Nephron progenitor cell (in vitro differentiated cells): ENCODE data around the gene ZFYVE27.

Source experiments
- DNase-seq: peaks from one replicate; pipeline ENCODE4 v3.0.0; 2021
- H3K27ac Mint-ChIP-seq: 2 replicates; pipeline ENCODE4 v1.8.0; 2021; ENCODE audit warnings: mild to moderate bottlenecking, moderate library complexity, mixed read lengths
- H3K27me3 Mint-ChIP-seq: 2 replicates; pipeline ENCODE4 v1.8.0; 2021; ENCODE audit warnings: mild to moderate bottlenecking, low read depth, mixed read lengths; ENCODE audit not compliant: poor library complexity
- H3K36me3 Mint-ChIP-seq: 2 replicates; pipeline ENCODE4 v1.8.0; 2021; ENCODE audit warnings: low read depth, mixed read lengths
- H3K4me1 Mint-ChIP-seq: 2 replicates; pipeline ENCODE4 v1.8.0; 2021; ENCODE audit warnings: mixed read lengths
- H3K4me3 Mint-ChIP-seq: 2 replicates; pipeline ENCODE4 v1.8.0; 2021; ENCODE audit warnings: mild to moderate bottlenecking, moderate library complexity, mixed read lengths
- H3K9me3 Mint-ChIP-seq: 2 replicates; pipeline ENCODE4 v1.8.0; 2021; ENCODE audit warnings: mild to moderate bottlenecking, moderate library complexity, mixed read lengths
- TF ChIP-seq, protein P1 (sequence below): fragments of 200-600 bp; sonication (generic); IDR thresholded peaks from 2 replicates; pipeline ENCODE4 v1.5.0; 2021; ENCODE audit warnings: antibody characterized with exemption

The ZFYVE27 gene

GRCh38 chr10:97726636-97727178 lies 10.2 kb upstream of the ZFYVE27 start:
- peaks cover 13% of the 10 kb centered on the region for H3K27me3 Mint-ChIP-seq
- peaks cover 16% of the 10 kb centered on the region for H3K9me3 Mint-ChIP-seq
- H3K4me1 Mint-ChIP-seq, result peaks cover 28% of the 10 kb centered on the region
- TF ChIP-seq, protein P1, sequence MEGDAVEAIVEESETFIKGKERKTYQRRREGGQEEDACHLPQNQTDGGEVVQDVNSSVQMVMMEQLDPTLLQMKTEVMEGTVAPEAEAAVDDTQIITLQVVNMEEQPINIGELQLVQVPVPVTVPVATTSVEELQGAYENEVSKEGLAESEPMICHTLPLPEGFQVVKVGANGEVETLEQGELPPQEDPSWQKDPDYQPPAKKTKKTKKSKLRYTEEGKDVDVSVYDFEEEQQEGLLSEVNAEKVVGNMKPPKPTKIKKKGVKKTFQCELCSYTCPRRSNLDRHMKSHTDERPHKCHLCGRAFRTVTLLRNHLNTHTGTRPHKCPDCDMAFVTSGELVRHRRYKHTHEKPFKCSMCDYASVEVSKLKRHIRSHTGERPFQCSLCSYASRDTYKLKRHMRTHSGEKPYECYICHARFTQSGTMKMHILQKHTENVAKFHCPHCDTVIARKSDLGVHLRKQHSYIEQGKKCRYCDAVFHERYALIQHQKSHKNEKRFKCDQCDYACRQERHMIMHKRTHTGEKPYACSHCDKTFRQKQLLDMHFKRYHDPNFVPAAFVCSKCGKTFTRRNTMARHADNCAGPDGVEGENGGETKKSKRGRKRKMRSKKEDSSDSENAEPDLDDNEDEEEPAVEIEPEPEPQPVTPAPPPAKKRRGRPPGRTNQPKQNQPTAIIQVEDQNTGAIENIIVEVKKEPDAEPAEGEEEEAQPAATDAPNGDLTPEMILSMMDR, result no peak
- peaks cover 12% of the 10 kb centered on the region for H3K36me3 Mint-ChIP-seq
- H3K27ac Mint-ChIP-seq, result peak overlapping the region; percentile 48
- DNase-seq, result peak; percentile 39
- H3K4me3 Mint-ChIP-seq, result peak overlapping the region; percentile 66

GRCh38 chr10:97729014-97729413 lies 7.9 kb upstream of the ZFYVE27 start:
- H3K4me1 Mint-ChIP-seq, result peaks cover 22% of the 10 kb centered on the region
- H3K4me3 Mint-ChIP-seq, result no peak overlapping the region
- no peak for DNase-seq
- H3K36me3 Mint-ChIP-seq, result peaks cover 5% of the 10 kb centered on the region
- no peak overlapping the region for H3K27ac Mint-ChIP-seq
- TF ChIP-seq, protein P1, result no peak
- H3K9me3 Mint-ChIP-seq, result peaks cover 16% of the 10 kb centered on the region
- H3K27me3 Mint-ChIP-seq, result peaks cover 19% of the 10 kb centered on the region

GRCh38 chr10:97731346-97732051 lies 5.4 kb upstream of the ZFYVE27 start:
- peaks cover 28% of the 10 kb centered on the region for H3K27me3 Mint-ChIP-seq
- TF ChIP-seq, protein P1, result peak; percentile 89
- no peak overlapping the region for H3K4me3 Mint-ChIP-seq
- peak; percentile 71 for DNase-seq
- H3K4me1 Mint-ChIP-seq, result peaks cover 4% of the 10 kb centered on the region
- H3K9me3 Mint-ChIP-seq, result peaks cover 21% of the 10 kb centered on the region
- peaks cover 11% of the 10 kb centered on the region for H3K36me3 Mint-ChIP-seq
- no peak overlapping the region for H3K27ac Mint-ChIP-seq

GRCh38 chr10:97732052-97732359 lies 4.9 kb upstream of the ZFYVE27 start:
- Mint-ChIP-seq H3K27ac (no peak overlapping the region), H3K27me3 (peaks cover 33% of the 10 kb centered on the region), H3K4me3 (no peak overlapping the region), H3K9me3 (peaks cover 19% of the 10 kb centered on the region), H3K4me1 (no peaks in the 10 kb centered on the region), H3K36me3 (peaks cover 9% of the 10 kb centered on the region)
- TF ChIP-seq, protein P1, result no peak
- no peak for DNase-seq

DNA sequence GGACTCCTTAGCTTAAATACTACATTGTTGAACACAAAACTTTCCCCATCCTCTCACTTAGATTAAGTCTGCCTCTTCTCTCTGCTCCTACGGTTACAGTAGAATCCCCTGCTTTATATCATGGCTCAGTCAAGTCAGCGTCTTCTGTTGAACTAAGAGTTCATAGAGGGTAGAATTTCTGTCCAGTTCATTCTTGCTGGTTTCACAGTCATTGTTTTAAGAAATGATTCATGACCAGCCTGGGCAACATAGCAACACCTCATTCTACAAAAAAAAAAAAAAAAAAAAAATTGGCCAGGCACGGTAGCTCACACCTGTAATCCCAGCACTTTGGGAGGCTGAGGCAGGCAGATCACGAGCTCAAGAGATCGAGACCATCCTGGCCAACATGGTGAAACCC lies 3.7 kb upstream of the ZFYVE27 start:
- Mint-ChIP-seq H3K4me1 (peaks cover 9% of the 10 kb centered on the region), H3K27me3 (peaks cover 34% of the 10 kb centered on the region), H3K36me3 (peaks cover 9% of the 10 kb centered on the region), H3K27ac (no peak overlapping the region), H3K9me3 (peaks cover 19% of the 10 kb centered on the region), H3K4me3 (no peak overlapping the region)
- TF ChIP-seq, protein P1, result no peak
- DNase-seq, result no peak

GRCh38 chr10:97734021-97734420 lies 2.9 kb upstream of the ZFYVE27 start:
- peaks cover 13% of the 10 kb centered on the region for H3K4me1 Mint-ChIP-seq
- peaks cover 9% of the 10 kb centered on the region for H3K36me3 Mint-ChIP-seq
- peaks cover 34% of the 10 kb centered on the region for H3K27me3 Mint-ChIP-seq
- peaks cover 18% of the 10 kb centered on the region for H3K9me3 Mint-ChIP-seq
- TF ChIP-seq, protein P1, result no peak
- H3K4me3 Mint-ChIP-seq, result no peak overlapping the region
- no peak overlapping the region for H3K27ac Mint-ChIP-seq
- DNase-seq, result no peak
